Vagina (tissue), 2 donors: ENCODE measurements around the gene YLPM1. TPM values are rescaled to one million over a fixed set of nuclear protein-coding genes. Genes with fewer than 3 reads are reported as not detected.

Experiments used
- DNase-seq, 2 donors: peaks; one replicate each; pipeline ENCODE4 v3.0.0-alpha.2; 2017; ENCODE audit errors: extremely low spot score in 2 of 2
- H3K27ac ChIP-seq: fragments of 200-600 bp; sonication (generic); one replicate; pipeline ENCODE4 v1.5.1; 2019
- H3K27me3 ChIP-seq: fragments of 200-600 bp; sonication (generic); one replicate; pipeline ENCODE4 v1.5.1; 2019
- H3K36me3 ChIP-seq, 2 donors: fragments of 200-600 bp; sonication (generic); one replicate each; pipeline ENCODE4 v1.5.1; 2017 to 2019
- H3K4me1 ChIP-seq: fragments of 200-600 bp; sonication (generic); one replicate; pipeline ENCODE4 v1.5.1; 2019
- H3K4me3 ChIP-seq, 2 donors: fragments of 200-600 bp; sonication (generic); 1 replicate in 1 of 2; 2 replicates in 1 of 2; pipeline ENCODE4 v1.5.1; 2016 to 2019
- H3K9me3 ChIP-seq: fragments of 200-600 bp; sonication (generic); one replicate; pipeline ENCODE4 v1.5.1; 2019
- CTCF ChIP-seq, 3 experiments: fragments of 450-650 bp in 2 of 3; fragments of 200-600 bp in 1 of 3; sonication (generic) in 1 of 3; IDR thresholded peaks; one replicate each; pipeline ENCODE4 v1.5.1; 2017 to 2019; ENCODE audit warnings: antibody characterized with exemption in 3 of 3, mild to moderate bottlenecking in 2 of 3, moderate library complexity in 2 of 3
- POLR2A ChIP-seq, 2 donors: fragments of 450-650 bp; IDR thresholded peaks; one replicate each; pipeline ENCODE4 v1.6.1; 2017; ENCODE audit warnings: antibody characterized with exemption in 2 of 2, mild to moderate bottlenecking in 2 of 2, moderate library complexity in 2 of 2
- POLR2AphosphoS5 ChIP-seq, 2 donors: sonication (generic); formaldehyde crosslinking; IDR thresholded peaks; one replicate each; pipeline ENCODE4 v1.9.0; 2017; ENCODE audit warnings: antibody characterized with exemption in 2 of 2, mild to moderate bottlenecking in 2 of 2, low read depth in 1 of 2; ENCODE audit not compliant: insufficient read depth in 1 of 2
- intact Hi-C: fragments of 100-400 bp; cut with DNase I; formaldehyde crosslinking; loops from one replicate; pipeline ENCODE4 v1.15.1; 2023
- total RNA-seq: library from RNA; depleted of rRNA; stranded (reverse); fragments of >200 nt; gene quantifications from one replicate; pipeline ENCODE4 v1.2.3, GENCODE V29; 2016

Gene YLPM1
- total RNA-seq, 1 donor from 2014 or later = 50.3 TPM

GRCh38 chr14:74821267-74821915 lies 58.3 kb downstream of the YLPM1 start:
- no peak for TF ChIP-seq POLR2A (IDR thresholded peaks at IDR 0.05)
- no peak for TF ChIP-seq CTCF (IDR thresholded peaks at IDR 0.05)
- TF ChIP-seq POLR2AphosphoS5 (IDR thresholded peaks at IDR 0.05; ENCODE audit: insufficient read depth in 1 of 2, low read depth in 1 of 2) = no peak
- no peaks in the 10 kb centered on the region for H3K9me3 ChIP-seq
- H3K36me3 ChIP-seq = peaks cover 0 to 48% of the 10 kb centered on the region in 2 donors
- H3K4me3 ChIP-seq = no peak overlapping the region
- H3K27me3 ChIP-seq = no peaks in the 10 kb centered on the region
- intact Hi-C loops = no loop called here
- no peak for DNase-seq
- H3K4me1 ChIP-seq = no peaks in the 10 kb centered on the region
- H3K27ac ChIP-seq = no peak overlapping the region

- Histone ChIP-seq H3K9me3 (no peaks in the 10 kb centered on the region), H3K27me3 (no peaks in the 10 kb centered on the region), H3K4me3 (no peak overlapping the region), H3K4me1 (no peaks in the 10 kb centered on the region), H3K36me3 (peaks cover 0 to 25% of the 10 kb centered on the region in 2 donors), H3K27ac (no peak overlapping the region)
- intact Hi-C loops = no loop called here
- TF ChIP-seq POLR2AphosphoS5 (IDR thresholded peaks at IDR 0.05; ENCODE audit: insufficient read depth in 1 of 2, low read depth in 1 of 2) (no peak), CTCF (IDR thresholded peaks at IDR 0.05) (no peak), POLR2A (IDR thresholded peaks at IDR 0.05) (no peak)
- DNase-seq = no peak
Measured at GRCh38 chr14:74824997-74825396, 61.9 kb downstream of the YLPM1 start.

- peaks cover 0 to 23% of the 10 kb centered on the region in 2 donors for H3K36me3 ChIP-seq
- no peak overlapping the region for H3K4me3 ChIP-seq
- H3K4me1 ChIP-seq = no peaks in the 10 kb centered on the region
- DNase-seq = no peak
- intact Hi-C loops = no loop called here
- TF ChIP-seq CTCF (IDR thresholded peaks at IDR 0.05) = no peak
- TF ChIP-seq POLR2AphosphoS5 (IDR thresholded peaks at IDR 0.05; ENCODE audit: insufficient read depth in 1 of 2, low read depth in 1 of 2) = no peak
- no peak for TF ChIP-seq POLR2A (IDR thresholded peaks at IDR 0.05)
- no peaks in the 10 kb centered on the region for H3K9me3 ChIP-seq
- H3K27me3 ChIP-seq = no peaks in the 10 kb centered on the region
- H3K27ac ChIP-seq = no peak overlapping the region
Measured at GRCh38 chr14:74826574-74826973, 63.5 kb downstream of the YLPM1 start.

- Histone ChIP-seq H3K27ac (no peak overlapping the region), H3K4me3 (no peak overlapping the region), H3K4me1 (no peaks in the 10 kb centered on the region), H3K36me3 (peaks cover 0 to 16% of the 10 kb centered on the region in 2 donors), H3K9me3 (no peaks in the 10 kb centered on the region), H3K27me3 (no peaks in the 10 kb centered on the region)
- intact Hi-C loops = no loop called here
- TF ChIP-seq POLR2AphosphoS5 (IDR thresholded peaks at IDR 0.05; ENCODE audit: insufficient read depth in 1 of 2, low read depth in 1 of 2) (no peak), CTCF (IDR thresholded peaks at IDR 0.05) (no peak), POLR2A (IDR thresholded peaks at IDR 0.05) (no peak)
- DNase-seq = no peak
Measured at GRCh38 chr14:74829251-74829650, 66.1 kb downstream of the YLPM1 start.

- intact Hi-C loops = no loop called here
- H3K27me3 ChIP-seq = no peaks in the 10 kb centered on the region
- no peaks in the 10 kb centered on the region for H3K9me3 ChIP-seq
- peaks cover 6% of the 10 kb centered on the region for H3K4me1 ChIP-seq
- no peak for DNase-seq
- no peak overlapping the region for H3K4me3 ChIP-seq
- H3K36me3 ChIP-seq = peaks cover 0 to 16% of the 10 kb centered on the region in 2 donors
- TF ChIP-seq POLR2A (IDR thresholded peaks at IDR 0.05) = no peak
- no peak for TF ChIP-seq POLR2AphosphoS5 (IDR thresholded peaks at IDR 0.05; ENCODE audit: insufficient read depth in 1 of 2, low read depth in 1 of 2)
- no peak for TF ChIP-seq CTCF (IDR thresholded peaks at IDR 0.05)
- no peak overlapping the region for H3K27ac ChIP-seq
Measured at GRCh38 chr14:74832849-74833248, 69.7 kb downstream of the YLPM1 start.
